ENCODE results near the gene HNRNPUL2. TPM values are rescaled to one million over a fixed set of nuclear protein-coding genes. Genes with fewer than 3 reads are reported as not detected.

The HNRNPUL2 gene
- total RNA-seq: 7.0 and 16.3 TPM in 2 replicates

GRCh38 chr11:62727165-62727871 is at the start of gene HNRNPUL2:
Gene HNRNPUL2 (minus strand): TSS chr11:62727457. CDS start chr11:62727156, 301 bp downstream.

GRCh38 chr11:62771144-62772021 is 44.1 kb upstream of the HNRNPUL2 start, which contains the start of gene TAF6L:
Gene TAF6L (plus strand): TSS chr11:62771396. CDS start chr11:62775784, 4,388 bp downstream.

DNA sequence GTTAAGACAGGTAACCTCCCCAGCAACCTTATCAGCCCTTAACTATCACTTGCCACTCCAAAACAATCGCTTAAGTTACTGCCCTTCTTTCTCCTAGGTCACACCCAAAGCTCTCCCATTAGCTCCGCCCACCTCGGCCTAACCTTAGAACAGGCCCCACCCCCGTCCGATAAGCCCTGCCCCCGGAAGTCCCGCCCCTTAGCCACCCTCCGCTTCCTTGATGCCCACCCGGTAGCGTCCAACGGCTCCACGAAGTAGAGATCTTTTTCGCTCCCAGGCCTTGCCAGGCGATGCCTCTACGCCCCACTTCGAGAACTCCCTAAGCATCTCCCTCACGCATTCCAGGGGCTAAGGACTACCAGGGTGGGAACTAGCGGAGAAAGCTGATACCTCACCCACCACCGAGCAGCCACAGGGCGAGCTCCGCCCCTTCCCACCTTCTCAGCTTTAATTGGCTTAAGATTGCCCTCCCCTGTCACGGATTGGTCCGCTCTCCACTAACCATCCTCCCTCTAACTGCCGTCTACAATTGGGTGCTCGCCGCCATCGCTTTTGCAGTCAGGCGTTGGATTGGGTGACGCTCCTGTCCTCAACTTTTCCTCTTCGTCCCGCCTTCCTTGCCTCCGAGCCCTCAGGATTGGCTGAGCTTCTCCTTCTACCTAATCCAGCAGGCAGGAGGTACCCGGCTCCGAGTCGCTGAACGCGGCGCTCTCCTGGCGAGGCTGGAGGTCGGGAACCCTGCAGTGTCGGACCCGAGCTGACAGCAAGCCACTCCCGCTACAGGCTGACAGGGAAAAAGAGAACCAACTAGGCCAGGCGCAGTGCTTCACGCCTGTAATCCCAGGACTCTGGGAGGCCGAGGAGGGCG is 26.7 kb upstream of the HNRNPUL2 start, which contains the start of gene ZBTB3:
TSS of gene ZBTB3 (minus strand) at position 425 of the 868 bp plus-strand sequence. CDS start 496 bp downstream, outside the sequence.

DNA sequence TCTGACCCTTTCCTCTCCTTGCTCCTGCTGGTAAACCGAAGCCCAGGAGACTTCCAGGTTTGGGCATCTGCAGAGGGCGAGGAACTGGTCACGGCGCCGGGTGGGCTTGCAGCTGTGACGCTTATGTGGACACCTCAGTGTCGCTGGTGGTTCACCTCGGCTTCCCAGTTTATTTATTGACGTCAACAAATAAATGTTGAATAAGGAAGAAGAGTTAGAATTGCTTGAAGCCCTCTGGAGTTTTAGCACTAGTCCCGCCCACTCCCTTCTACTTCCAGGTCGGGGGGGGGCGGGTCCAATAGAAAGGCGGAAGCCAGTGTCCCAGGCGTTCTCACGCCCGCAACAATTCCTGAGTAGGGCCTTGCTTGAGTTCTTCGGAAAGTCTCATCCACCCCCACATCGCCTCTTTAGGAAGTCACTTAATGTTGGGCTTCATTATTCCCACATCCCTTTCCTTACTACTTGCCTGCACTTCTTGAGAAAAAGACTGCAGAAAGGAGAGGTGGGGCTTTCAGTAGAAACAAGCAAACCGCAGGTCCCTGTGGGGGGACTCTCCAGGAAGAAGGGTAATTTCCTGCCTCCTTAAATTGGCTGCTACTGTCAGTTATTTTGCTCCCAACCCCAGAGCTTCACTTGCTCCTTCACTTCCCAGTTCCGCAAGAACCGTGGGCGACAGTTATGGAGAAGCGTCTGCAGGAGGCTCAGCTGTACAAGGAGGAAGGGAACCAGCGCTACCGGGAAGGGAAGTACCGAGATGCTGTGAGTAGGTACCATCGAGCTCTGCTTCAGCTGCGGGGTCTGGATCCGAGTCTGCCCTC is 1.1 kb upstream of the HNRNPUL2 start, which contains the start of gene TTC9C:
TSS of gene TTC9C (plus strand) at position 316 of the 818 bp plus-strand sequence. CDS start at position 679, 363 bp downstream.

GRCh38 chr11:62707277-62707861 is 19.9 kb downstream of the HNRNPUL2 start, which contains the start of the genes BSCL2 and GNG3:
Gene BSCL2 (minus strand): TSS chr11:62707424. CDS start chr11:62707195, 229 bp downstream.
Gene GNG3 (plus strand): TSS chr11:62707676. CDS start chr11:62708296, 620 bp downstream.

DNA sequence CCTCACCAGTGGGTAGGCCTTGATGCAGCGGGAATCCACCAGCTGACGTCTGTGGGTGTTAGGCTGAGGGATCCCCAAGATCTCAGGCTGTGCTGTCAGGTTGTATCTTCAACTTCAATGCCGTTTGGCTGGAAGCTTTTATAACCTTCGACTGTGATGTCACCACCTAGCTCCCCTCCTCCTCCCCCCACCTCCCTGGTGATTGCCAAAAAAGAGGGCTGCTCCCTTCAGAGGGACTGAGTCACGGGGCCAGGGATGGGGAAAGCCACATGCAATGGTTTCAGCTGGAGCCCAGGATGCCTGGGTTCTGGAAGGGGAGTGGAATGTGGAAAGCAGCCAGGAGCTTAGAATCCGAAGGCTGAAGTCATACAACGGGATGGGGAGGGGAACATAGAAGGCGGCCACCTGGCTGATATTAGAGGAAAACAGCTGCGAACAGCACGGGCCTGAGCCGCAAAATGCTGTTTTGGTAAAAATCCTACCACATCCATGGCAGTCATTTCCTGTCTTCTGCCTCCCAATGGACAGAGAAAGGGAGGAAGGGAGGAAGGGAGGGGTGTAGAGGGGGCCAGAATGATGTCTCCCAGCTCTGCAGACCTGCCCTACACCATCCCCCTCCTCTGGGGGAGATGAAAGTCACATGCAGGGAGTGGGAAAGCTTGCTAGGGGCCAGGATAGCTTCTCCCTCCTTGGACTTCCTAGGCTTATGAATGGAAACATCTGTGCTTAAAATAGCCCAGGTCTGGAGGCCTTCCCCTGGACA is 37.7 kb downstream of the HNRNPUL2 start, which contains the start of gene LRRN4CL:
TSS of gene LRRN4CL (minus strand) at position 110 of the 763 bp plus-strand sequence. CDS start 1,022 bp downstream, outside the sequence.

GRCh38 chr11:62678770-62679696 is 48.2 kb downstream of the HNRNPUL2 start, which contains the start of gene UBXN1:
Gene UBXN1 (minus strand): TSS chr11:62679073. CDS start chr11:62678923, 150 bp downstream.

DNA sequence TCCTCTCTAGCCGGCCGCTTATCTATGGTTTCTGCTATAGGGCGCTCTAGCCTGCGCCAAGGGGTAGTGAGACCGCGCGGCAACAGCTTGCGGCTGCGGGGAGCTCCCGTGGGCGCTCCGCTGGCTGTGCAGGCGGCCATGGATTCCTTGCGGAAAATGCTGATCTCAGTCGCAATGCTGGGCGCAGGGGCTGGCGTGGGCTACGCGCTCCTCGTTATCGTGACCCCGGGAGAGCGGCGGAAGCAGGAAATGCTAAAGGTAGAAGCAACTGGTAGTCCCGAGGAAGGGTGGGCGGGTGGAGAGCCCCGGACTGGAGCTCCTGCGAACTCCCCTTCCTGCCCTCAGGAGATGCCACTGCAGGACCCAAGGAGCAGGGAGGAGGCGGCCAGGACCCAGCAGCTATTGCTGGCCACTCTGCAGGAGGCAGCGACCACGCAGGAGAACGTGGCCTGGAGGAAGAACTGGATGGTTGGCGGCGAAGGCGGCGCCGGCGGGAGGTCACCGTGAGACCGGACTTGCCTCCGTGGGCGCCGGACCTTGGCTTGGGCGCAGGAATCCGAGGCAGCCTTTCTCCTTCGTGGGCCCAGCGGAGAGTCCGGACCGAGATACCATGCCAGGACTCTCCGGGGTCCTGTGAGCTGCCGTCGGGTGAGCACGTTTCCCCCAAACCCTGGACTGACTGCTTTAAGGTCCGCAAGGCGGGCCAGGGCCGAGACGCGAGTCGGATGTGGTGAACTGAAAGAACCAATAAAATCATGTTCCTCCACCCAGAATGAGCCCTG is 55.5 kb downstream of the HNRNPUL2 start, which contains the start of the genes LBHD1 and UQCC3:
TSS of gene LBHD1 (minus strand) at position 660 of the 782 bp plus-strand sequence. CDS start 2,236 bp downstream, outside the sequence.
TSS of gene UQCC3 (plus strand) at position 66 of the 782 bp plus-strand sequence. CDS start at position 139, 73 bp downstream.

DNA sequence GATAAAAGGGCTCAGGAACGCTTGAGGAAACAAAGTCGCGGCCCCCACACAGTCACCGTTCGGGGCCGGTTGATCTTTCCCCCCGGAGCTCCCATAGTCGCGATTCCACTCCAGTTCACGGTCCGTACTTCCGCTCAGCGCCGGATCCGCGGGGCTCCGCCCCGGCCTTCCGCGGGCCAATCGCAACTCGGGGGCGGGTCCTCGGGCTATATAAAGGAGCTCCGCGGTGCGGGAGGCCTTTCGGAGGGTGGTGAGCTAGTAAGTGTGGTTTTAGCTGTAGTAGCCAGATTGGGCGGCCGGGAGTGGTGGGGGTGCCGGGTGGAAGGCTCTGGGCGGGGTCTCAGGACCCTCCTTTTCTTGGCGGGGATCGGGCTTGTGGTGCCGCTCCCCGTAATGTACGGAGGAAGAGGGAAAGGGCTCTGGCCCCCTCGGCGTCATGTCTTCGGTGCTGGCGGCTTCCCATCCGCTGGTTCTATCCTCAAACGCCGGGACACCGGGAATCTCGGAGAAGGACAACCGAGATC is 62.1 kb downstream of the HNRNPUL2 start, which contains the start of the genes C11orf98 and CSKMT:
TSS of gene C11orf98 (minus strand) at position 136 of the 524 bp plus-strand sequence. CDS start at position 95, 41 bp downstream.
TSS of gene CSKMT (plus strand) at position 238 of the 524 bp plus-strand sequence. CDS start 568 bp downstream, outside the sequence.

Small RNA genes within 50 kb of the gene (small RNA-seq; reads per million reads assigned to genes)
- gene SNORA57 (ENCODE audit: low replicate concordance): not detected

Other genes with a start within 250 kb of the HNRNPUL2 start
- gene AHNAK, start 180.7 kb downstream of the HNRNPUL2 start, total RNA-seq: 206 and 490 TPM in 2 replicates
- 914 and 1,622 TPM in 2 replicates for gene EEF1G, start 153.6 kb downstream of the HNRNPUL2 start, total RNA-seq
- 7.4 and 8.4 TPM in 2 replicates for gene TUT1, start 135.9 kb downstream of the HNRNPUL2 start, total RNA-seq
- 82.7 and 179 TPM in 2 replicates for gene MTA2, start 125.6 kb downstream of the HNRNPUL2 start, total RNA-seq
- 17.9 and 20.3 TPM in 2 replicates for gene EML3, start 114.7 kb downstream of the HNRNPUL2 start, total RNA-seq
- gene ROM1, start 114.2 kb downstream of the HNRNPUL2 start, total RNA-seq: 1.3 and 4.6 TPM in 2 replicates
- gene B3GAT3, start 105.5 kb downstream of the HNRNPUL2 start, total RNA-seq: 34.6 and 47.0 TPM in 2 replicates
- 222 and 365 TPM in 2 replicates for gene GANAB, start 80.8 kb downstream of the HNRNPUL2 start, total RNA-seq
- gene INTS5, start 74.2 kb downstream of the HNRNPUL2 start, total RNA-seq: 19.0 and 38.4 TPM in 2 replicates
- gene C11orf98, start 62.2 kb downstream of the HNRNPUL2 start, total RNA-seq: 19.9 and 31.8 TPM in 2 replicates
- gene CSKMT, start 62.1 kb downstream of the HNRNPUL2 start, total RNA-seq: 5.3 and 10.0 TPM in 2 replicates
- 4.6 and 7.6 TPM in 2 replicates for gene UQCC3, start 55.8 kb downstream of the HNRNPUL2 start, total RNA-seq
- 5.2 and 5.5 TPM in 2 replicates for gene LBHD1, start 55.2 kb downstream of the HNRNPUL2 start, total RNA-seq
- gene UBXN1, start 48.4 kb downstream of the HNRNPUL2 start, total RNA-seq: 62.4 and 230 TPM in 2 replicates
- 3.7 and 4.7 TPM in 2 replicates for gene LRRN4CL, start 37.9 kb downstream of the HNRNPUL2 start, total RNA-seq
- 42.2 and 63.7 TPM in 2 replicates for gene BSCL2, start 20.0 kb downstream of the HNRNPUL2 start, total RNA-seq
- gene GNG3, start 19.8 kb downstream of the HNRNPUL2 start, total RNA-seq: not detected in 2 replicates
- gene TTC9C, start 1.0 kb upstream of the HNRNPUL2 start, total RNA-seq: 39.8 and 49.1 TPM in 2 replicates
- 15.1 and 18.3 TPM in 2 replicates for gene ZBTB3, start 26.7 kb upstream of the HNRNPUL2 start, total RNA-seq
- gene POLR2G, start 34.1 kb upstream of the HNRNPUL2 start, total RNA-seq: 54.0 and 56.0 TPM in 2 replicates
- gene TAF6L, start 43.9 kb upstream of the HNRNPUL2 start, total RNA-seq: 19.3 and 29.5 TPM in 2 replicates
- gene TMEM179B, start 59.9 kb upstream of the HNRNPUL2 start, total RNA-seq: 42.2 and 50.7 TPM in 2 replicates
- 11.2 and 21.0 TPM in 2 replicates for gene TMEM223, start 64.5 kb upstream of the HNRNPUL2 start, total RNA-seq
- 35.2 and 49.5 TPM in 2 replicates for gene NXF1, start 78.0 kb upstream of the HNRNPUL2 start, total RNA-seq
- gene STX5, start 104.6 kb upstream of the HNRNPUL2 start, total RNA-seq: 48.7 and 70.2 TPM in 2 replicates
- not detected in 2 replicates for gene TEX54, start 105.4 kb upstream of the HNRNPUL2 start, total RNA-seq
- 44.6 and 56.4 TPM in 2 replicates for gene WDR74, start 112.1 kb upstream of the HNRNPUL2 start, total RNA-seq
- gene SLC3A2, start 153.4 kb upstream of the HNRNPUL2 start, total RNA-seq: 160 and 906 TPM in 2 replicates
- gene CHRM1, start 193.9 kb upstream of the HNRNPUL2 start, total RNA-seq: not detected in 2 replicates

Data from placental pericyte (primary cell).